Neural progenitor cell (in vitro differentiated cells): ENCODE results near the gene DOCK3.

Experiments
- CTCF ChIP-seq: fragments of 200-600 bp; sonication (generic); IDR thresholded peaks from 2 replicates; pipeline ENCODE4 v1.5.1; 2017; ENCODE audit warnings: antibody characterized with exemption, mild to moderate bottlenecking
- EZH2 ChIP-seq: fragments of 200-600 bp; sonication (generic); IDR thresholded peaks from 2 replicates; pipeline ENCODE4 v1.6.1; 2017; ENCODE audit warnings: antibody characterized with exemption, mild to moderate bottlenecking, moderate library complexity

GRCh38 chr3:51337666-51338065, 662.9 kb downstream of the DOCK3 start:
- TF ChIP-seq CTCF (no peak), EZH2 (no peak)
